Tibial nerve (tissue), 4 donors: Measurements from ENCODE around the gene TRIM9.

ENCODE experiments used
- EP300 ChIP-seq, 2 donors: sonication (generic); formaldehyde crosslinking; IDR thresholded peaks; one replicate each; pipeline ENCODE4 v1.6.1; 2017; ENCODE audit warnings: antibody characterized with exemption in 2 of 2, mild to moderate bottlenecking in 1 of 2
- POLR2A ChIP-seq, 2 donors: fragments of 450-650 bp; IDR thresholded peaks; one replicate each; pipeline ENCODE4 v1.6.1; 2017; ENCODE audit warnings: antibody characterized with exemption in 2 of 2, mild to moderate bottlenecking in 2 of 2, moderate library complexity in 2 of 2
- TF ChIP-seq, protein P1 (sequence below), 5 experiments: fragments of 200-600 bp in 3 of 5; fragments of 450-650 bp in 2 of 5; sonication (generic) in 3 of 5; IDR thresholded peaks; one replicate each; pipeline ENCODE4 v1.5.1; 2016 to 2019; ENCODE audit warnings: antibody characterized with exemption in 5 of 5, mild to moderate bottlenecking in 3 of 5, moderate library complexity in 2 of 5

DNA sequence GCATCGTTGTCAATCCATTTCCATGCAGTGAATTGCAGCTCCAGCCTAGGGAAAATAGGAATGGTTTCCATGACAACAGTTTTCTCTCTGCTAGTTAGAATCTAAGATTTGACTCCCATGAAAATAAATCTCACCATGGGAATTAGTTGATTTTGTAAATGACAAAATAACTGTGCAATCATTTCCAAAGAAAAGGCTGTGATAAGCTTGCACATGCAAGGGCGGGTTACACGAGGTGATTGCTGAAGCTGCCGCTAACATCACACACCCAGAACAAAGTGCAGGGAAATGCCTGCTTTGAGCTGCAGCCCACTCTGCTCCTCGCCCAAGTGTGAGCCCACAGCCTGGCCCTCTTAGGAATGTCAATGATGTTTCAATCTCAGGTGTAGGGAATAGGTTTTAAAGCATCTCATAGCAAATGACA is 53.8 kb downstream of the TRIM9 start:
- TF ChIP-seq, protein P1, sequence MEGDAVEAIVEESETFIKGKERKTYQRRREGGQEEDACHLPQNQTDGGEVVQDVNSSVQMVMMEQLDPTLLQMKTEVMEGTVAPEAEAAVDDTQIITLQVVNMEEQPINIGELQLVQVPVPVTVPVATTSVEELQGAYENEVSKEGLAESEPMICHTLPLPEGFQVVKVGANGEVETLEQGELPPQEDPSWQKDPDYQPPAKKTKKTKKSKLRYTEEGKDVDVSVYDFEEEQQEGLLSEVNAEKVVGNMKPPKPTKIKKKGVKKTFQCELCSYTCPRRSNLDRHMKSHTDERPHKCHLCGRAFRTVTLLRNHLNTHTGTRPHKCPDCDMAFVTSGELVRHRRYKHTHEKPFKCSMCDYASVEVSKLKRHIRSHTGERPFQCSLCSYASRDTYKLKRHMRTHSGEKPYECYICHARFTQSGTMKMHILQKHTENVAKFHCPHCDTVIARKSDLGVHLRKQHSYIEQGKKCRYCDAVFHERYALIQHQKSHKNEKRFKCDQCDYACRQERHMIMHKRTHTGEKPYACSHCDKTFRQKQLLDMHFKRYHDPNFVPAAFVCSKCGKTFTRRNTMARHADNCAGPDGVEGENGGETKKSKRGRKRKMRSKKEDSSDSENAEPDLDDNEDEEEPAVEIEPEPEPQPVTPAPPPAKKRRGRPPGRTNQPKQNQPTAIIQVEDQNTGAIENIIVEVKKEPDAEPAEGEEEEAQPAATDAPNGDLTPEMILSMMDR (IDR thresholded peaks at IDR 0.05) = no peak
- TF ChIP-seq POLR2A (IDR thresholded peaks at IDR 0.05) (no peak), EP300 (IDR thresholded peaks at IDR 0.05) (no peak)
